Thyroid gland (tissue), 4 donors: ENCODE measurements around the gene SNIP1. TPM values are rescaled to one million over a fixed set of nuclear protein-coding genes. Genes with fewer than 3 reads are reported as not detected.

Experiments
- DNase-seq, 2 donors: peaks; one replicate each; pipeline ENCODE4 v3.0.0-alpha.2; 2019
- H3K27ac ChIP-seq, 3 donors: fragments of 200-600 bp; sonication (generic); 1 replicate in 2 of 3; 2 replicates in 1 of 3; pipeline ENCODE4 v1.5.1; 2016 to 2019; ENCODE audit warnings: mild to moderate bottlenecking in 1 of 3, moderate library complexity in 1 of 3
- H3K27me3 ChIP-seq: fragments of 200-600 bp; sonication (generic); one replicate; pipeline ENCODE4 v1.5.1; 2019
- H3K36me3 ChIP-seq, 2 donors: fragments of 200-600 bp; sonication (generic); one replicate each; pipeline ENCODE4 v1.5.1; 2016 to 2019
- H3K4me1 ChIP-seq, 2 donors: fragments of 200-600 bp; sonication (generic); one replicate each; pipeline ENCODE4 v1.5.1; 2017 to 2019
- H3K4me3 ChIP-seq, 3 donors: fragments of 200-600 bp; sonication (generic); replicated peaks in 1 of 3; 1 replicate in 2 of 3; 2 replicates in 1 of 3; pipeline ENCODE4 v1.5.1; 2016; ENCODE audit warnings: mild to moderate bottlenecking in 1 of 3
- H3K9me3 ChIP-seq: fragments of 200-600 bp; sonication (generic); one replicate; pipeline ENCODE4 v1.5.1; 2017
- CTCF ChIP-seq, 6 experiments: fragments of 200-600 bp in 3 of 6; fragments of 450-650 bp in 3 of 6; sonication (generic) in 3 of 6; IDR thresholded peaks; one replicate each; pipeline ENCODE4 v1.5.1; 2016 to 2019; ENCODE audit warnings: antibody characterized with exemption in 6 of 6, mild to moderate bottlenecking in 2 of 6, inconsistent platforms in 1 of 6, moderate library complexity in 1 of 6
- POLR2A ChIP-seq, 2 donors: fragments of 450-650 bp; IDR thresholded peaks; one replicate each; pipeline ENCODE4 v1.6.1; 2017; ENCODE audit warnings: antibody characterized with exemption in 2 of 2, mild to moderate bottlenecking in 2 of 2, moderate library complexity in 1 of 2
- WGBS, 2 donors: methylation state at CpG; one replicate each; pipeline ENCODE4 v1.1.5; 2017; 5-methylcytosine and 5-hydroxymethylcytosine counted together
- intact Hi-C: fragments of 100-400 bp; cut with DNase I; formaldehyde crosslinking; loops from one replicate; pipeline ENCODE4 v1.15.1; 2023
- total RNA-seq, 4 donors: library from RNA; depleted of rRNA; stranded (reverse); fragments of >200 nt; gene quantifications; one replicate each; pipeline ENCODE4 v1.2.3, GENCODE V29; 2016

SNIP1 gene
- total RNA-seq, result 10 to 100 TPM in 3 of 4 donors, 1 to 10 TPM in 1; 8.1 to 16.7 (median 13.0) TPM

- 13 to 21% methylated on average over 34 to 54 of the region's 54 CpGs for WGBS, 2 donors
- Histone ChIP-seq H3K36me3 (peaks cover 0 to 17% of the 10 kb centered on the region in 2 donors), H3K4me3 (peak within 1 kb of the TSS; percentile 97)
These were observed at the start of gene SNIP1 for GRCh38 chr1:37553927-37554808. TSS of gene SNIP1 (minus strand) at chr1:37554293. CDS start at chr1:37554229, 64 bp downstream.

GRCh38 chr1:37602750-37603694 is 48.9 kb upstream of the SNIP1 start:
- intact Hi-C loops, result no loop called here
- Histone ChIP-seq H3K27me3 (no peaks in the 10 kb centered on the region), H3K27ac (no peak overlapping the region), H3K36me3 (no peaks in the 10 kb centered on the region), H3K4me1 (no peaks in the 10 kb centered on the region), H3K9me3 (no peaks in the 10 kb centered on the region), H3K4me3 (no peak overlapping the region)
- TF ChIP-seq POLR2A (IDR thresholded peaks at IDR 0.05), result no peak
- peak in 2 of 6 experiments; percentile 26 to 57 for TF ChIP-seq CTCF (IDR thresholded peaks at IDR 0.05)
- 36 to 43% methylated on average over 8 of the region's 8 CpGs for WGBS, 2 donors
- peak in 1 of 2 donors; percentile 22 for DNase-seq

More at GRCh38 chr1:37553927-37554808, at the start of gene SNIP1:
- peak; percentile 92 to 94 for DNase-seq
- intact Hi-C loops, result loop anchor here (10.0 kb wide), 1 partner anchor 141 kb away; the partner anchor contains the start of gene CDCA8
- Histone ChIP-seq H3K4me1 (peaks cover 21 to 28% of the 10 kb centered on the region in 2 donors), H3K27ac (peak within 1 kb of the TSS; percentile 39 to 79 (median 69)), H3K9me3 (no peaks in the 10 kb centered on the region), H3K27me3 (no peaks in the 10 kb centered on the region)
- TF ChIP-seq POLR2A (IDR thresholded peaks at IDR 0.05), result peak in 1 of 2 donors; percentile 66
- no peak for TF ChIP-seq CTCF (IDR thresholded peaks at IDR 0.05)

GRCh38 chr1:37601441-37601840 is 47.3 kb upstream of the SNIP1 start:
- H3K27me3 ChIP-seq, result no peaks in the 10 kb centered on the region

GRCh38 chr1:37599940-37600339 is 45.8 kb upstream of the SNIP1 start:
- Histone ChIP-seq H3K36me3 (no peaks in the 10 kb centered on the region), H3K4me3 (no peak overlapping the region), H3K27ac (no peak overlapping the region), H3K9me3 (no peaks in the 10 kb centered on the region), H3K4me1 (peaks cover 0 to 3% of the 10 kb centered on the region in 2 donors), H3K27me3 (no peaks in the 10 kb centered on the region)
- 36 to 51% methylated on average over 5 of the region's 5 CpGs for WGBS, 2 donors
- TF ChIP-seq POLR2A (IDR thresholded peaks at IDR 0.05) (no peak), CTCF (IDR thresholded peaks at IDR 0.05) (no peak)
- DNase-seq, result no peak
- intact Hi-C loops, result loop anchor here (10.0 kb wide), 1 partner anchor 205 kb away; the partner anchor contains the start of genes C1orf122 and YRDC

More at GRCh38 chr1:37601441-37601840, 47.3 kb upstream of the SNIP1 start:
- Histone ChIP-seq H3K27ac (no peak overlapping the region), H3K4me1 (no peaks in the 10 kb centered on the region), H3K9me3 (no peaks in the 10 kb centered on the region), H3K4me3 (no peak overlapping the region), H3K36me3 (no peaks in the 10 kb centered on the region)
- no peak for TF ChIP-seq CTCF (IDR thresholded peaks at IDR 0.05)
- TF ChIP-seq POLR2A (IDR thresholded peaks at IDR 0.05), result no peak
- intact Hi-C loops, result no loop called here
- DNase-seq, result no peak
